Calu3 (cell line): ENCODE measurements around the gene SSX2IP. TPM values are rescaled to one million over a fixed set of nuclear protein-coding genes. Genes with fewer than 3 reads are reported as not detected.

Experiments used
- BruUV-seq: library from RNA; stranded (reverse); fragments of 400-500 nt; replicated peaks from 2 replicates; lab custom pipeline; 2021; lab: Mats Ljungman, UMichigan
- CTCF ChIA-PET: fragments of 300-600 bp; sonication (Branson Sonifier 250); formaldehyde crosslinking; loops from one replicate; lab custom pipeline; 2022; ENCODE audit warnings: antibody characterized with exemption; lab: Charles Lee
- DNase-seq: peaks from one replicate; pipeline ENCODE4 v3.0.0; 2022
- H3K27ac Mint-ChIP-seq: one replicate; pipeline ENCODE4 v1.8.0; 2022; ENCODE audit warnings: mixed read lengths; ENCODE audit not compliant: unreplicated experiment
- H3K27me3 Mint-ChIP-seq: one replicate; pipeline ENCODE4 v1.8.0; 2022; ENCODE audit warnings: mixed read lengths; ENCODE audit not compliant: unreplicated experiment
- H3K36me3 Mint-ChIP-seq: one replicate; pipeline ENCODE4 v1.8.0; 2022; ENCODE audit warnings: mild to moderate bottlenecking, moderate library complexity, mixed read lengths; ENCODE audit not compliant: insufficient read depth, unreplicated experiment
- H3K4me1 Mint-ChIP-seq: one replicate; pipeline ENCODE4 v1.8.0; 2022; ENCODE audit warnings: mild to moderate bottlenecking, low read depth, mixed read lengths; ENCODE audit not compliant: unreplicated experiment
- H3K4me3 Mint-ChIP-seq: one replicate; pipeline ENCODE4 v1.8.0; 2022; ENCODE audit warnings: mild to moderate bottlenecking, low read depth, moderate library complexity, mixed read lengths; ENCODE audit not compliant: unreplicated experiment
- H3K9me3 Mint-ChIP-seq: one replicate; pipeline ENCODE4 v1.8.0; 2022; ENCODE audit warnings: low read depth, mixed read lengths; ENCODE audit not compliant: unreplicated experiment
- intact Hi-C: fragments of 100-400 bp; cut with micrococcal nuclease; formaldehyde crosslinking; loops from one replicate; pipeline ENCODE4 v1.10.0; 2022; ENCODE audit not compliant: unreplicated experiment
- total RNA-seq: library from RNA; stranded (reverse); gene quantifications from 2 replicates; pipeline ENCODE4 v1.2.3, GENCODE V29; 2022
- TF ChIP-seq, protein P1 (sequence below): fragments of 200-600 bp; IDR thresholded peaks from one replicate; pipeline ENCODE4 v1.8.0; 2022; ENCODE audit warnings: antibody characterized with exemption; ENCODE audit not compliant: unreplicated experiment

The SSX2IP gene
- total RNA-seq, 1 experiment from 2014 or later, result 28.0 TPM

DNA sequence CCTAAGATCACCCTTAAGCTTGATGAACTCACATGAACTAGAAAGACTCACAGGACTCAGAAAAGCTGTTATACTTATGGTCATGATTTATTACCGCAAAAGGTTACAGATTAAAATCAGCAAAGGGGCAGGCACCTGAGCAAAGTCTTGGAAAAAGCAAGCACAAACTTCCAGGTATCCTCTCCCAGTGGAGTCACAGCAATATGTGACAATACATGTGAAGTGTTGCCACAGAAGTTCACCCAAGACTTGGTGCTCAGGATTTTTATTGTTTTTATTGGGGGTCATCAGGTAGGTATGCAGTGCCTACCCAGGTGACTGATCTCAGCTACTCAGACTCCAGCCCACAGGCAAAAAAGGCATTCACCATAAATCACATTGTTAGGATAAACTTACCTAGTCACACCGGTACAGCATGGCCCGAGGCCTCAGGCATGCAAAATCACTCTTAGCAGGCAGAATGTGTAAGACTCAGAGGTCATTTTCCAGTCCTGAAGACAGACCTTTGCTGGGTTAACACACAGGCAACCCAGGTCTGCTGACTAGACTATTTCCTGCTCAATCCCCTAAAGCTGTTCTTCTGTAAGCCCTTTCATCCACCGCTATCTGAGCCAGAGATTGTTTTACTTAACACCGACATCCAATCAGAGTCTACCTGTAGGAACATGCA lies 55.6 kb downstream of the SSX2IP start:
- CTCF ChIA-PET, result interaction anchor here (0.6 kb wide), 1 partner anchor 1704 kb away, joined by 10 read pairs; no protein-coding TSS in a partner anchor
- Mint-ChIP-seq H3K4me3 (no peak overlapping the region), H3K27me3 (no peaks in the 10 kb centered on the region), H3K36me3 (no peaks in the 10 kb centered on the region), H3K27ac (peak overlapping the region; percentile 70), H3K4me1 (peaks cover 30% of the 10 kb centered on the region), H3K9me3 (no peaks in the 10 kb centered on the region)
- intact Hi-C loops, result loop anchor here (5.0 kb wide), 1 partner anchor 53 kb away; no protein-coding TSS in a partner anchor
- TF ChIP-seq, protein P1, sequence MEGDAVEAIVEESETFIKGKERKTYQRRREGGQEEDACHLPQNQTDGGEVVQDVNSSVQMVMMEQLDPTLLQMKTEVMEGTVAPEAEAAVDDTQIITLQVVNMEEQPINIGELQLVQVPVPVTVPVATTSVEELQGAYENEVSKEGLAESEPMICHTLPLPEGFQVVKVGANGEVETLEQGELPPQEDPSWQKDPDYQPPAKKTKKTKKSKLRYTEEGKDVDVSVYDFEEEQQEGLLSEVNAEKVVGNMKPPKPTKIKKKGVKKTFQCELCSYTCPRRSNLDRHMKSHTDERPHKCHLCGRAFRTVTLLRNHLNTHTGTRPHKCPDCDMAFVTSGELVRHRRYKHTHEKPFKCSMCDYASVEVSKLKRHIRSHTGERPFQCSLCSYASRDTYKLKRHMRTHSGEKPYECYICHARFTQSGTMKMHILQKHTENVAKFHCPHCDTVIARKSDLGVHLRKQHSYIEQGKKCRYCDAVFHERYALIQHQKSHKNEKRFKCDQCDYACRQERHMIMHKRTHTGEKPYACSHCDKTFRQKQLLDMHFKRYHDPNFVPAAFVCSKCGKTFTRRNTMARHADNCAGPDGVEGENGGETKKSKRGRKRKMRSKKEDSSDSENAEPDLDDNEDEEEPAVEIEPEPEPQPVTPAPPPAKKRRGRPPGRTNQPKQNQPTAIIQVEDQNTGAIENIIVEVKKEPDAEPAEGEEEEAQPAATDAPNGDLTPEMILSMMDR, result no peak
- BruUV-seq, result no TSS peak
- no peak for DNase-seq

- Mint-ChIP-seq H3K9me3 (no peaks in the 10 kb centered on the region), H3K4me3 (no peak overlapping the region), H3K36me3 (no peaks in the 10 kb centered on the region), H3K4me1 (peaks cover 30% of the 10 kb centered on the region), H3K27me3 (no peaks in the 10 kb centered on the region), H3K27ac (peak overlapping the region; percentile 78)
- CTCF ChIA-PET, result interaction anchor here (0.6 to 0.9 kb wide), 3 partner anchors 12 to 236 kb away, joined by 3 to 6 read pairs (median 3); no protein-coding TSS in a partner anchor
- no TSS peak for BruUV-seq
- TF ChIP-seq, protein P1, result no peak
- peak; percentile 30 for DNase-seq
- intact Hi-C loops, result loop anchor here (5.0 kb wide), 1 partner anchor 54 kb away; no protein-coding TSS in a partner anchor
Observed at GRCh38 chr1:84632673-84633434, 57.4 kb downstream of the SSX2IP start.

GRCh38 chr1:84632137-84632536 lies 58.1 kb downstream of the SSX2IP start:
- CTCF ChIA-PET, result interaction anchor here (0.6 kb wide), 2 partner anchors 197 to 235 kb away, joined by 6 read pairs; no protein-coding TSS in a partner anchor
- Mint-ChIP-seq H3K27me3 (no peaks in the 10 kb centered on the region), H3K9me3 (no peaks in the 10 kb centered on the region), H3K4me1 (peaks cover 30% of the 10 kb centered on the region), H3K36me3 (no peaks in the 10 kb centered on the region), H3K4me3 (no peak overlapping the region), H3K27ac (peak overlapping the region; percentile 78)
- intact Hi-C loops, result loop anchor here (5.0 kb wide), 1 partner anchor 55 kb away; no protein-coding TSS in a partner anchor
- no TSS peak for BruUV-seq
- TF ChIP-seq, protein P1, result no peak
- DNase-seq, result no peak

- peaks cover 9% of the 10 kb centered on the region for H3K4me1 Mint-ChIP-seq
- H3K36me3 Mint-ChIP-seq, result peaks cover 9% of the 10 kb centered on the region
- H3K27me3 Mint-ChIP-seq, result no peaks in the 10 kb centered on the region
- TF ChIP-seq, protein P1, result no peak
- H3K9me3 Mint-ChIP-seq, result no peaks in the 10 kb centered on the region
- intact Hi-C loops, result no loop called here
- BruUV-seq, result no TSS peak
- CTCF ChIA-PET, result interaction anchor here (0.9 kb wide), 1 partner anchor 145 kb away, joined by 8 read pairs; no protein-coding TSS in a partner anchor
- H3K4me3 Mint-ChIP-seq, result no peak overlapping the region
- H3K27ac Mint-ChIP-seq, result no peak overlapping the region
- DNase-seq, result no peak
Observed at GRCh38 chr1:84624876-84625275, 65.4 kb downstream of the SSX2IP start.
